Panc1 (cell line): ENCODE data around the gene SUCLA2. TPM values are rescaled to one million over a fixed set of nuclear protein-coding genes. Genes with fewer than 3 reads are reported as not detected.

ENCODE experiments used
- ATAC-seq: fragments of 200-7000 bp; cut with Tn5 transposase; 2 replicates; pipeline ENCODE4 v1.9.1; 2020; ENCODE audit warnings: mild to moderate bottlenecking, moderate library complexity
- BruUV-seq: library from RNA; stranded (reverse); fragments of 400-500 nt; replicated peaks from 2 replicates; lab custom pipeline; 2021; lab: Mats Ljungman, UMichigan
- CTCF ChIA-PET: fragments of 300-600 bp; sonication (Branson Sonifier 250); formaldehyde crosslinking; loops from one replicate; lab custom pipeline; 2022; ENCODE audit warnings: antibody characterized with exemption; lab: Charles Lee
- POLR2A ChIA-PET: fragments of 300-600 bp; sonication (Branson Sonifier 250); formaldehyde crosslinking; loops from one replicate; lab custom pipeline; 2022; ENCODE audit warnings: antibody characterized with exemption; lab: Charles Lee
- DNase-seq: peaks from one replicate; pipeline ENCODE4 v3.0.0-alpha.2; 2010; ENCODE audit warnings: low read depth, low spot score
- H3K27ac ChIP-seq: 2 replicates; pipeline ENCODE4 v1.5.1; 2011; ENCODE audit warnings: mild to moderate bottlenecking, low read length, inconsistent platforms
- H3K27me3 ChIP-seq: fragments of 200-500 bp; sonication (Bioruptor generic); 2 replicates; pipeline ENCODE4 v1.6.0; 2014; ENCODE audit warnings: low read length, inconsistent platforms; ENCODE audit not compliant: control insufficient read depth, insufficient read depth
- H3K36me3 ChIP-seq: fragments of 200-500 bp; sonication (Bioruptor generic); 2 replicates; pipeline ENCODE4 v1.5.1; 2014; ENCODE audit warnings: inconsistent platforms, mild to moderate bottlenecking, low read length, moderate library complexity; ENCODE audit not compliant: control insufficient read depth, insufficient read depth
- H3K4me1 ChIP-seq: 2 replicates; pipeline ENCODE4 v1.5.1; 2011; ENCODE audit warnings: inconsistent platforms, mild to moderate bottlenecking, low read length, moderate library complexity; ENCODE audit not compliant: control insufficient read depth, insufficient read depth
- H3K4me3 ChIP-seq, 2 experiments: 2 replicates each; pipeline ENCODE4 v1.5.1; 2011 to 2012; ENCODE audit warnings: low read depth in 2 of 2, low read length in 2 of 2, mild to moderate bottlenecking in 2 of 2, inconsistent platforms in 1 of 2, moderate library complexity in 1 of 2
- H3K9me3 ChIP-seq: fragments of 200-500 bp; sonication (Bioruptor generic); 2 replicates; pipeline ENCODE4 v1.5.1; 2014; ENCODE audit warnings: low read depth, mild to moderate bottlenecking, inconsistent platforms, low read length, moderate library complexity; ENCODE audit not compliant: control insufficient read depth, insufficient read depth
- CTCF ChIP-seq: fragments of 450-650 bp; IDR thresholded peaks from 2 replicates; pipeline ENCODE4 v1.5.1; 2017; ENCODE audit warnings: mild to moderate bottlenecking
- POLR2AphosphoS5 ChIP-seq: IDR thresholded peaks from 2 replicates; pipeline ENCODE4 v1.6.1; 2012; ENCODE audit warnings: mild to moderate bottlenecking, low read depth, low read length, moderate library complexity
- REST ChIP-seq, 2 experiments: IDR thresholded peaks; 2 replicates each; pipeline ENCODE4 v1.6.1; 2011 to 2012; ENCODE audit warnings: low read depth in 2 of 2, control low read depth in 1 of 2, low read length in 1 of 2, mild to moderate bottlenecking in 1 of 2, moderate library complexity in 1 of 2; ENCODE audit not compliant: insufficient read depth in 1 of 2
- SIN3A ChIP-seq: IDR thresholded peaks from 2 replicates; pipeline ENCODE4 v1.6.1; 2012; ENCODE audit warnings: low read depth, mild to moderate bottlenecking, low read length, moderate library complexity, borderline replicate concordance; ENCODE audit not compliant: insufficient read depth
- TCF7L2 ChIP-seq: IDR thresholded peaks from 2 replicates; pipeline ENCODE4 v1.6.1; 2011; ENCODE audit warnings: mild to moderate bottlenecking, low read depth, low read length, inconsistent platforms
- in situ Hi-C: cut with HindIII; loops from 2 replicates; pipeline ENCODE4 v1.10.0; 2016; ENCODE audit warnings: low sequenced_read_pairs, low pct_unique_long_range_greater_than_20kb
- intact Hi-C: fragments of 100-400 bp; cut with micrococcal nuclease; formaldehyde crosslinking; loops from one replicate; pipeline ENCODE4 v1.10.0; 2022; ENCODE audit not compliant: unreplicated experiment
- total RNA-seq: library from RNA; stranded (reverse); gene quantifications from one replicate; pipeline ENCODE4 v1.2.1, GENCODE V29; 2021; ENCODE audit not compliant: unreplicated experiment

SUCLA2 gene
- total RNA-seq, 1 experiment from 2014 or later, result 28.1 TPM

GRCh38 chr13:48010698-48011097 is 9.6 kb upstream of the SUCLA2 start:
- no TSS peak for BruUV-seq
- no peak for TF ChIP-seq POLR2AphosphoS5
- TF ChIP-seq REST (IDR thresholded peaks at IDR 0.05; ENCODE audit: insufficient read depth in 1 of 2, low read depth in 2 of 2, low read length in 1 of 2), result no peak
- no peak for TF ChIP-seq CTCF
- no peak for TF ChIP-seq TCF7L2
- no peak for TF ChIP-seq SIN3A
- H3K36me3 ChIP-seq, result no peaks in the 10 kb centered on the region
- H3K4me1 ChIP-seq, result no peaks in the 10 kb centered on the region
- H3K4me3 ChIP-seq, result no peak overlapping the region
- POLR2A ChIA-PET, result no interaction called here
- intact Hi-C loops (no loop called here), in situ Hi-C loops (no loop called here)
- ATAC-seq, result no peak
- H3K27ac ChIP-seq, result no peak overlapping the region
- no peak for DNase-seq
- no peaks in the 10 kb centered on the region for H3K9me3 ChIP-seq
- CTCF ChIA-PET, result no interaction called here
- no peaks in the 10 kb centered on the region for H3K27me3 ChIP-seq

GRCh38 chr13:48009284-48009683 is 8.2 kb upstream of the SUCLA2 start:
- Histone ChIP-seq H3K4me1 (no peaks in the 10 kb centered on the region), H3K9me3 (no peaks in the 10 kb centered on the region), H3K4me3 (no peak overlapping the region), H3K27me3 (no peaks in the 10 kb centered on the region), H3K27ac (no peak overlapping the region), H3K36me3 (no peaks in the 10 kb centered on the region)
- no TSS peak for BruUV-seq
- CTCF ChIA-PET, result no interaction called here
- ATAC-seq (no peak), DNase-seq (no peak)
- POLR2A ChIA-PET, result no interaction called here
- in situ Hi-C loops (no loop called here), intact Hi-C loops (no loop called here)
- TF ChIP-seq CTCF (no peak), POLR2AphosphoS5 (no peak), TCF7L2 (no peak), REST (IDR thresholded peaks at IDR 0.05; ENCODE audit: insufficient read depth in 1 of 2, low read depth in 2 of 2, low read length in 1 of 2) (no peak), SIN3A (no peak)
